ENCODE measurements around the gene NECAB3. TPM values are rescaled to one million over a fixed set of nuclear protein-coding genes. Genes with fewer than 3 reads are reported as not detected.

The NECAB3 gene
- total and polyA plus RNA-seq, 2 of the 4 experiments (the other 2 are of a cell fraction): 8.6 to 28.4 TPM

DNA sequence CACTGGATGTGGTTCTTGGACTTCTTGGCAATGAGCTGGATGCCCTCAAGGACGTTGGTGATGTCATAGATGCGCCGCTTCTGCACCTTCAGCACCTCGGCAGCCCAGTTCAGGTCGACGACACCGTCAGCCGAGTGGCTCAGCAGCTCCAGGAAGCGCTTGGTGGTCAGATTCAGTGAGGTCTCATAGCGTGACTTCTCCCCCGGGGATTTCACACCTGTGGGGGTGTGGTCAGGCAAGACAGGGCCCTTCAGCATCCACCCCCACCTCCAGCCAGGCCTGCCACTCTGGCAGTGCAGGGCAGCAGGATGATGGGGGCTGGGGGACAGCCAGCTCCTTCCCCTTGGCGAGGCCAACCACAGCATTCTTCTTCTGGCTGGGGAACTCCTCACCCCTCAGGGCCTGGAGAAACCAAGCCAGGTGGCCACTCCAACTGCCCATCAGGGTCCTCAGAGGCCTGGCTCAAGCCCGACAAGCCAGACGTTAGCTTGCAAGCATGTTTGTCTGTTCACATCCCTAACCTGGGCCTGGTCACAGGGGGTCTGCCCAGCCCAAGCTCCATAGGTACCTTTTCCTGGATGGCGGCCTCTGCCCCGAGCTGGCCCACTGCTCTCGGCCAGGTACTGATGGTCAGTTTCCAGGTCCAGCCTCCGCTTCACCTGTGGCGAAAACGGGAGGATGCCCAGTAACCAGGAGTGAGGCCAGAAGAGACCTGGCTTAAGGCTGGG is 5.7 kb upstream of the NECAB3 start:
- Histone ChIP-seq H2AK5ac (ENCODE audit: low read depth, low read length) (no peak overlapping the region), H2AK9ac (replicated peaks; ENCODE audit: low read depth, low read length, poor library complexity) (peak overlapping the region; percentile 74), H2BK5ac (ENCODE audit: low read depth, low read length, poor library complexity, severe bottlenecking) (no peak overlapping the region), H2BK120ac (ENCODE audit: low read depth, low read length) (no peak overlapping the region), H2AFZ (replicated peaks; ENCODE audit: low read length, poor library complexity) (no peak overlapping the region), H4K8ac (ENCODE audit: low read depth in 2 of 2, low read length in 2 of 2) (no peak overlapping the region), H3K27ac (ENCODE audit: insufficient read depth, low read length) (no peak overlapping the region), H3K56ac (ENCODE audit: extremely low read depth, insufficient read depth, low read length) (no peak overlapping the region), H3K9me1 (ENCODE audit: insufficient read depth, low read length) (peaks cover 23% of the 10 kb centered on the region), H3K27me3 (ENCODE audit: control insufficient read depth, insufficient read depth, low read length) (no peaks in the 10 kb centered on the region), H3K23ac (ENCODE audit: low read depth, low read length) (no peak overlapping the region), H4K5ac (ENCODE audit: low read depth, low read length) (no peak overlapping the region), H3K18ac (ENCODE audit: low read depth, low read length) (no peak overlapping the region), H3K14ac (replicated peaks; ENCODE audit: low read depth, low read length) (no peak overlapping the region), H4K20me1 (ENCODE audit: insufficient read depth, low read length) (peaks cover 24% of the 10 kb centered on the region), H4K91ac (ENCODE audit: insufficient read depth, low read depth, low read length) (no peak overlapping the region), H3K4me3 (ENCODE audit: insufficient read depth, low read depth, low read length) (no peak overlapping the region), H3K79me1 (ENCODE audit: low read depth in 1 of 2, low read length in 2 of 2) (peaks cover 7 to 55% of the 10 kb centered on the region in 2 experiments; a peak in 2 of 4 replicates), H3K4me2 (ENCODE audit: low read depth, low read length) (no peak overlapping the region), H2BK15ac (ENCODE audit: low read depth, low read length) (no peak overlapping the region), H3K4me1 (ENCODE audit: control insufficient read depth, insufficient read depth, low read length) (peaks cover 10% of the 10 kb centered on the region), H3K36me3 (ENCODE audit: control insufficient read depth, insufficient read depth, low read length) (no peaks in the 10 kb centered on the region; the same call in 1 of the 2 replicates), H3K4ac (ENCODE audit: low read depth, low read length) (no peak overlapping the region), H3K9me3 (ENCODE audit: control insufficient read depth, insufficient read depth, low read length) (no peaks in the 10 kb centered on the region), H2BK20ac (ENCODE audit: low read depth, low read length) (no peak overlapping the region), H3K9ac (ENCODE audit: low read depth, low read length) (no peak overlapping the region)
- in situ Hi-C loops (cut with MboI; ENCODE audit: low sequenced_read_pairs) (no loop called here), intact Hi-C loops (cut with micrococcal nuclease) (no loop called here), dilution Hi-C loops (cut with HindIII; ENCODE audit: low sequenced_read_pairs, unreplicated experiment) (no loop called here)
- WGBS, 2 experiments (ENCODE audit: extremely low coverage in 2 of 2, insufficient read length in 1 of 2): 89% methylated on average over 4 of the region's 20 CpGs; no CpG with 5 or more reads in 1 of the 2 experiments
- ATAC-seq (ENCODE audit: low read depth): no peak
- no peak for DNase-seq
- no TSS peak for BruUV-seq (replicated peaks)
- CTCF ChIA-PET: interaction anchor here (0.6 kb wide), 1 partner anchor 13 kb away, joined by 6 read pairs; the partner anchor contains the start of gene ACTL10
- TF ChIP-seq NFE2L2 (IDR thresholded peaks at IDR 0.05; ENCODE audit: low read depth, low read length) (no peak), MXI1 (IDR thresholded peaks at IDR 0.05; ENCODE audit: borderline replicate concordance, low read depth, low read length) (no peak)
- TF ChIP-seq, protein P1, sequence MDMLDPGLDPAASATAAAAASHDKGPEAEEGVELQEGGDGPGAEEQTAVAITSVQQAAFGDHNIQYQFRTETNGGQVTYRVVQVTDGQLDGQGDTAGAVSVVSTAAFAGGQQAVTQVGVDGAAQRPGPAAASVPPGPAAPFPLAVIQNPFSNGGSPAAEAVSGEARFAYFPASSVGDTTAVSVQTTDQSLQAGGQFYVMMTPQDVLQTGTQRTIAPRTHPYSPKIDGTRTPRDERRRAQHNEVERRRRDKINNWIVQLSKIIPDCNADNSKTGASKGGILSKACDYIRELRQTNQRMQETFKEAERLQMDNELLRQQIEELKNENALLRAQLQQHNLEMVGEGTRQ (IDR thresholded peaks at IDR 0.05; ENCODE audit: low read depth, low read length): no peak
- POLR2A ChIA-PET (ENCODE audit: unreplicated experiment): no interaction called here

Measured in IMR-90 (cell line).